Breast epithelium (tissue), 3 donors: ENCODE data around the gene SEC61G.

Experiments used
- CTCF ChIP-seq, 3 donors: fragments of 450-650 bp; IDR thresholded peaks; one replicate each; pipeline ENCODE4 v1.5.1; 2016 to 2017; ENCODE audit warnings: antibody characterized with exemption in 3 of 3, mild to moderate bottlenecking in 3 of 3, moderate library complexity in 3 of 3
- POLR2A ChIP-seq: fragments of 450-650 bp; IDR thresholded peaks from one replicate; pipeline ENCODE4 v1.6.1; 2016; ENCODE audit warnings: antibody characterized with exemption, mild to moderate bottlenecking, moderate library complexity
- POLR2AphosphoS5 ChIP-seq, 3 donors: sonication (generic); formaldehyde crosslinking; IDR thresholded peaks; one replicate each; pipeline ENCODE4 v1.6.1; 2017; ENCODE audit warnings: antibody characterized with exemption in 3 of 3

GRCh38 chr7:54705436-54705835 is 53.6 kb downstream of the SEC61G start:
- TF ChIP-seq POLR2AphosphoS5 (IDR thresholded peaks at IDR 0.05) (no peak), CTCF (IDR thresholded peaks at IDR 0.05) (no peak), POLR2A (no peak)
